HT-29 (cell line): Measurements from ENCODE around the gene KLHDC3. TPM values are rescaled to one million over a fixed set of nuclear protein-coding genes. Genes with fewer than 3 reads are reported as not detected.

ENCODE experiments used
- DNase-seq: peaks from one replicate; pipeline ENCODE4 v3.0.0-alpha.2; 2015; ENCODE audit warnings: low spot score
- total RNA-seq: library from RNA; depleted of rRNA; stranded (reverse); fragments of >200 nt; shearing (Covaris generic); gene quantifications from 2 replicates; pipeline ENCODE4 v1.2.3, GENCODE V29; 2014; rRNA removed

The KLHDC3 gene
- 120 and 126 TPM in 2 replicates for total RNA-seq

- DNase-seq, result peak; percentile 98
Observed at GRCh38 chr6:43013843-43014433, at the start of gene KLHDC3, which contains the start of gene MEA1. Gene KLHDC3, plus strand, starts transcription at chr6:43014249. Its CDS starts 2,944 bp downstream, at chr6:43017193. Gene MEA1, minus strand, starts transcription at chr6:43013946. Its CDS starts 133 bp downstream, at chr6:43013813.

- DNase-seq, result no peak
Observed at GRCh38 chr6:42966571-42966970, 47.5 kb upstream of the KLHDC3 start.

DNA sequence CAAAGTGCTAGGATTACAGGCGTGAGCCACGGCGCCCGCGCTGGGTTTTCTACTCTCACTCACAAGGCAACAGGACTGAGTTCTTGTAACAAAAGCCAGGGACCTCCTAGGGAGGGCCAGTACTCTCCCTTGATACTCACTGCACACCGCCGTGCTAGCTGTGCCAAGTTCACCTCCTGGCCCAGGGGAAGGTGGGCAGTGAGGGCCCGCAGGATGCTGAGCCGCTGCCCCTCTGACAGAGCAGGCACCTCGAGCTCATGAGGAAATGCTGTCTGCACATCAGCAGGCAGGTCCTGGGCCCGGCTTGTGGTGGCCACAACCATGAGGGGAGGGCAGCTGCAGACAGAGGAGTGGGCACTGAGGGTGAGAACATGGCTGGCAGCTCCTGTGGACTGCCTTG is 46.8 kb upstream of the KLHDC3 start:
- DNase-seq, result no peak

GRCh38 chr6:42968126-42968701 is 45.8 kb upstream of the KLHDC3 start:
- no peak for DNase-seq

DNA sequence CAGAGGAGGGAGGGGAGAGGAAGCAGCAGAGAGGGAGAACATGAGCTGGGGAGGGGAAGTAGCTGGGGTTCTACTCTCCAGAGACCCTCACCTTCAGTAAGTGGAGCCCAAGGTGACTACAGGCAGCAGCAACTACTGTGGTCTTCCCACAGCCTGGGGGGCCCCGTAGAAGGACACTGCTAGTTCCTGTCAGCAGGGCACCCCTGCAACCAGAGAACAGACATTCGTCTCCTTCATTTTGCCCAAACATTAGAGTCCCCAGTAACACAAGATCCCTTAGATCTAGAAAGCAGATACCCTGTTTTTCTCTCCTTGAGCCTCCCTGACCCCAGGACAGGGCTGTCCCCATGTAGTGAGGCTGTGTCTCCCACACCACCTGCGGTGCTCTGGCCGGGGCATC is 45.3 kb upstream of the KLHDC3 start:
- no peak for DNase-seq

DNA sequence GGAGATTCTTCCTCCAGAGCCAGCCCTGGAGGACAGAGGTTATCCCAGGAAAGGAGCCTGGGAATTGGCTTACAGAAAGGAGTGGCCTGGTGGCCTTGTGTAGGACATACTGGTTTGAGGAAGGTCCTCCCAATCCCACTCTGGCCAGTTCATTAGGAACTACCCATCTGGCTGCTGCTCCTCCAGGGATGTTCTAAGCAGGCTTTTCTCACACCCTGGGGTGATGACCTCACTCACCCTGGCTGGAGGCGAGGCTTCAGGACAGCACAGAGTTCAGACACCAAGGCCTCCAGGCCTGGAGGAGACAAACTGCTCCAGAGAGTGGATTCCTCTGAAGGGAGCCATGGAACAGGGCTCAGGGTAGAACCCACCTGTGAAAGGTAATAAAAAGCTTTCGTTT is 44.6 kb upstream of the KLHDC3 start:
- no peak for DNase-seq

DNA sequence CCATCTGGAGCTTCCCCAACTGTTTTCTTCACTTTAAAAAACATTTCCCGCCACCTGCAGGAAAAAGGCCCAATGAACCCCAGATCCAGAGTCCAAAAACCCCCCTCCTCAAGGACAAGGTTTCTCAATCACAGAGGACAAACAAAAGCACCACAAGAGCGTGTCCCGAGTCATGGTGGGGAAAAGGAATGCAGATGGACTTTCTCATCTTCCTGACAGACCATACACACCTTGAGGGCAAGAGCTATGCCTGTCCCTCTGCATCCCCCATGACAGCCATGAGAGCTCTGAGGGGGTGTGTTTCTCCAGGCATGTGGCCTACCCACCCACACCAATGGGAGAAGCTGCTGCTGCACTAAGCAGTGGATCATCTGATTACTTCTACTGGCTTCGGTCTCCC is 44.1 kb upstream of the KLHDC3 start:
- DNase-seq, result no peak

GRCh38 chr6:42970871-42971612 is 43.0 kb upstream of the KLHDC3 start:
- DNase-seq, result peak; percentile 38

DNA sequence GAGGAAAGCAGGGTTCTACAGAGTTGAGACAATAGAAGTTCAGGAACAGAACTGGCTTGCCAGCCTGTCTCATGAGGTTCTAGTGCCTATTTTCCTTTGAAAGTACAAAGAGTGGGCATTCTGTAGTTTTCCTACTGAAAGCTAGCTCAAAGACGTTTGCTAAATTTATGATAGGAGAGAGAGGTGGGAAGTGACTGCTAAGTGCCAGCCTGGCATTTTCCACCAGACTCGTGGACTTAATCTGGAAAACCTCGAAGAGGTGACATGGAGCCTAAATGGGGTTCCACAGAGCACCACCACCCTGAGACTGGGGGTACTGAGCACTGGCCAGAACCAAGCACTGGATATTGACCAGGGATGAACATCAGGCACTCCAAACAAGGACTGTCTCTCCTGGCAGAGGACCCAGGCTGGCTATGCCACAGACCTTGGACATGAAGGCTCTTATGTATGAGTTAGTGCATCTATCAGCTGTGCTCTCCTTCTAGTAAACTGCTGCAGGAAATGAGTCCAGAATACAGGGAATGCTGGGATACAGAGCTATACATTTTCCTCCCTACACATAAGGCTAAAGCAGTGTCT is 42.2 kb upstream of the KLHDC3 start:
- no peak for DNase-seq

DNA sequence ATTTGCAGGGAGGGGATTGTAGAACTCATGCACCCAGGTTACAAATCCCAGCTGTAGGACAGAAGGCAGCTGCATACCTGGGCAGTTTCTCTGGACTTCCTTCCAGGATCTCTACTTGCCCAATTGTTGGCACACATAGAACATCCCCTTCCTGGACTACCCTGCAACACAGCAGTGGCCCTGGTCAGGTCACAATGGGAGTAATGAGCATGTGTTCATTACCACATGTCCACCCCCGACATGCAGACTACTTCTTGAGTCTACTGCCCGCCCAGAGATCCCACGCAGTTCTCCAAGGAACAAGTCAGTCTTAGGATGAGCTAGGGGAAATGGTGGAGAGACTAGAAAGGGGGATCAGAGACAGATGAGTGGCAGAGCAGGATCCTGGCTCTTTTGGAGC is 40.1 kb upstream of the KLHDC3 start:
- DNase-seq, result no peak

GRCh38 chr6:42974919-42975505 is 39.0 kb upstream of the KLHDC3 start:
- DNase-seq, result no peak

GRCh38 chr6:42978487-42978838 is 35.6 kb upstream of the KLHDC3 start:
- peak; percentile 51 for DNase-seq

- peak; percentile 91 for DNase-seq
Observed at GRCh38 chr6:42978839-42979522, 35.1 kb upstream of the KLHDC3 start, which contains the start of gene PEX6. Gene PEX6, minus strand, starts transcription at chr6:42979181. Its CDS starts 31 bp downstream, at chr6:42979150.

DNA sequence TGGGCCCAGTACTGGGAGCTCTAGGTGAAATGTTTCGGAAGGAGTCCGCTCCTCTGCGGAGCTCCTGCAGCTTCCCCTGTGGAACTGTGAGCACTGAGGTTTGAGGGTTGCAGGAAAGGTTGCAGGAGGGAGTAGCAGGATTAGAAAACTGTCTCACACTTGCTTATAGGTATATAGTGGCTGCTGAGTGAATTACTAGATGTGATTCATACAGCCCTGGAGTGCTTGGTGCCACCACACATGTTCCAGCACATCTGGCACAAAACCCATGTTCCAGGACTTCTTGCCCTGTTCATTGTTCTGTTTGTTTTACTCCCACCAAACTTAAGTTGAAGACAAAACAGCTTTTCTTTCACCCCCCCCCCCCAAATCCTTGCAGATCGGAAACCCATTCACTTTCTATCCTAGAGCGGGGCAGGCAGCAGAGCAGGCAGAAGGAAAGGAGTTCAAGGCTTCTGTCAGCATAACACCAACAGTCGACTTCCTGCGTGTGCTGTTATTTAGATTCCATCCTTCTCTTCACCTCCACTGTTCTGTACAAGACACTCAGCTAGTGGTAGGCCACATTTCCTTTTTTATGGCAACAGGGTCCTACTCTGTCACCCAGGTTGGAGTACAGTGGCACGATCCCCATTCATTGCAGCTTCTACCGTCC is 34.4 kb upstream of the KLHDC3 start:
- no peak for DNase-seq

- no peak for DNase-seq
Observed at GRCh38 chr6:42981836-42982235, 32.2 kb upstream of the KLHDC3 start.

GRCh38 chr6:42984001-42984923 is 29.8 kb upstream of the KLHDC3 start, which contains the start of gene PPP2R5D:
Gene PPP2R5D, plus strand, starts transcription at chr6:42984570. Its CDS starts 108 bp downstream, at chr6:42984678.
- peak; percentile 99 for DNase-seq

DNA sequence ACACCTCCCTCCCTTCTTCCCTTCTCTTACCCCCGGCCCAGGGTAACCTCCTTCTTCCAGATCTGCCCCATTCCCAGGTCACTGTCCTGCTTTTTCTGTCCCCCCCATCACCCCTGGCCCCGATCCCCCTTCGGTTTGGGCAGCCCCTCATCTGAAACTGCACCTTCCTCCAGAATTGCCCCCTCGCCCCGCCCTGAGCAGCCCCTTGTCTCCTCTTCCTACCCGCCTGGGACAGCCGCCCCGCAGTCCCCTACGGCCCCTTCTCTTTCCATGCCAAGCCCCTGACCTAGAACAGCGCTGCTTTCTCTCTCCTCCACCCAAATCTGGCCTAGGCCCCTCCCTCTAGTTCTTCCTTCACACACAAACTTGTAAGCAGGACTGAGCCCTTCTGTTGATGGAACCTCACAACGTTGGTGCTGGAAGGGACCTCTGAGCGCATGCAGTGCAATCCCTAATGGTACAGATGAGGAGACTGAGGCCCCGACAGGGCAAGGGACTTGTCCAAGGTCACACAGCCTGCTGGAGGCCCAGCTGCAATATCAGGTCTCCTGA is 29.0 kb upstream of the KLHDC3 start:
- DNase-seq, result no peak

GRCh38 chr6:42987533-42988451 is 26.3 kb upstream of the KLHDC3 start:
- DNase-seq, result no peak
